SH-SY5Y (cell line): Measurements from ENCODE around the gene CAPN15.

Experiments used
- GATA2 ChIP-seq: IDR thresholded peaks from 2 replicates; pipeline ENCODE4 v1.6.1; 2011; ENCODE audit warnings: mild to moderate bottlenecking, low read depth, low read length
- GATA3 ChIP-seq: IDR thresholded peaks from 2 replicates; pipeline ENCODE4 v1.6.1; 2011; ENCODE audit warnings: low read depth, mild to moderate bottlenecking, low read length, moderate library complexity

DNA sequence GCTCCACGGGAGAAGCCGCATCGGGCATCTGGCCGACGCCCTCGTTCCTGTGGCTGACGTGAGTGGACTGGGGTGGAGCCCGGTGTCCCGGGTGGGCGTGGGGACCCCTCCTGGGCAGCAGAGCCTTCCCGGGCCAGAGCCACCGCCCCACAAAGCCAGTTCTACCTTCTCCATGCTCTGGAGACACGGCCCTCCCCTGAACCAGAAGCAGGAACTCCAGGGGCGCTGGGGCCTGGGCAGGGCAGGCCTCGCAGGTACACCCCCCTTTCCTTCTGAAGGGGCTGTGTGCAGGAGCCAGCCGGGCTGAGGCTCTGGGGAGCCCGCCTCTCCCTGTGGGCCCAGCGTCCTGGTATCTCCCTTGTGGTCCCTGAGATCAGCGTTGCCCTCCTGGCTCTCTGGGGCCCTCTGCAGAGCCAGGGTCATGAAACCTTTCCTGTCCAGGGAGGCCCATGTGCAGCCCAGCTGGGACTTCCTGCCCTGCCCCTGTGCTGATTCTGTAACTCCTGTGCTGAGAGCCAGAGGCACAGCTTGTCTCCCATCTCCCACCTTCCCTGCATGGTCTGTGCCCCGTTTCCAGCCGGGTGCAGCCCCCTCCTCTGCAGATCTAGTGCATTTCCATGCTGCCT is 48.8 kb downstream of the CAPN15 start:
- TF ChIP-seq GATA3 (no peak), GATA2 (no peak)
